K562 (cell line): ENCODE results near the gene KNOP1. TPM values are rescaled to one million over a fixed set of nuclear protein-coding genes. Genes with fewer than 3 reads are reported as not detected.
A peak's percentile ranks its signal among the peaks of the same experiment; 100 is the strongest.

Source experiments
- BRF1 ChIP-seq: IDR thresholded peaks from 3 replicates; pipeline ENCODE4 v1.6.1; 2011; ENCODE audit warnings: borderline replicate concordance, mild to moderate bottlenecking; ENCODE audit not compliant: insufficient read length; ENCODE audit errors: extremely low read depth
- CBFA2T3 ChIP-seq: fragments of 450-650 bp; IDR thresholded peaks from 2 replicates; pipeline ENCODE4 v1.6.1; 2017
- FIP1L1 ChIP-seq: fragments of 200-400 bp; formaldehyde crosslinking; IDR thresholded peaks from 2 replicates; pipeline ENCODE4 v1.6.1; 2018; ENCODE audit warnings: mild to moderate bottlenecking, low read depth, low read length; ENCODE audit not compliant: poor library complexity, severe bottlenecking
- MCM3 ChIP-seq: fragments of 450-650 bp; IDR thresholded peaks from 2 replicates; pipeline ENCODE4 v1.6.1; 2016
- POLR2G ChIP-seq: fragments of 200-400 bp; formaldehyde crosslinking; IDR thresholded peaks from 2 replicates; pipeline ENCODE4 v1.6.1; 2017; ENCODE audit warnings: low read depth, mild to moderate bottlenecking, antibody characterized with exemption, low read length, moderate library complexity
- PYGO2 ChIP-seq: fragments of 450-650 bp; IDR thresholded peaks from 2 replicates; pipeline ENCODE4 v1.6.1; 2016; ENCODE audit warnings: mild to moderate bottlenecking, missing genetic modification characterization, moderate library complexity, missing compliant biosample characterization
- SOX6 ChIP-seq: fragments of 450-650 bp; IDR thresholded peaks from 2 replicates; pipeline ENCODE4 v1.6.1; 2014; ENCODE audit warnings: mild to moderate bottlenecking
- ZNF436 ChIP-seq: fragments of 250-450, 450-650 bp; sonication (Bioruptor Pico); formaldehyde crosslinking; IDR thresholded peaks from 2 replicates; pipeline ENCODE4 v1.7.0; 2020; ENCODE audit warnings: mild to moderate bottlenecking
- polyA plus RNA-seq, 8 experiments: library from polyadenylated mRNA; depleted of rRNA in 4 of 8; stranded (reverse) in 5 of 8; unstranded in 3 of 8; fragments of >200 nt; fragmentation: Nextera tagmentation in 2 of 8; fragmentation: Illumina TruSeq in 1 of 8; extraction: Ambion mirVana in 2 of 8; extraction: Trizol in 1 of 8; gene quantifications; 2 replicates each; pipeline versions ENCODE4 v1.2.1 to v1.2.3, GENCODE V29; 2011 to 2014; ENCODE audit warnings: inconsistent platforms in 1 of 8, missing spikeins in 1 of 8
- total RNA-seq, 7 experiments: library from RNA; depleted of rRNA in 6 of 7; stranded (reverse); fragments of >200 nt in 6 of 7; fragmentation: Illumina TruSeq in 2 of 7; extraction: Trizol in 2 of 7; gene quantifications; 2 replicates each; pipeline versions ENCODE4 v1.2.1 to v1.2.3, GENCODE V29; 2011 to 2021; ENCODE audit warnings: low replicate concordance in 1 of 7
- TF ChIP-seq, protein P1 (sequence below): sonication (generic); formaldehyde crosslinking; IDR thresholded peaks from 2 replicates; pipeline ENCODE4 v1.8.1; 2022; ENCODE audit warnings: missing genetic modification reagents
- TF ChIP-seq, protein P2 (sequence below): sonication (generic); formaldehyde crosslinking; IDR thresholded peaks from 2 replicates; pipeline ENCODE4 v1.8.0; 2023; ENCODE audit warnings: mild to moderate bottlenecking, missing genetic modification reagents
- TF ChIP-seq, protein P3 (sequence below): fragments of 450-650 bp; IDR thresholded peaks from 2 replicates; pipeline ENCODE4 v1.6.1; 2017; ENCODE audit warnings: antibody characterized with exemption
- TF ChIP-seq, protein P4 (sequence below): fragments of 450-650 bp; formaldehyde crosslinking; IDR thresholded peaks from 2 replicates; pipeline ENCODE4 v1.4.0; 2020; ENCODE audit warnings: mild to moderate bottlenecking

The KNOP1 gene
- total and polyA plus RNA-seq, 9 of the 15 experiments (the other 6 are each of a cell fraction or from before 2014, with no cell fraction given), result 22.4 to 57.6 (median 39.3) TPM

DNA sequence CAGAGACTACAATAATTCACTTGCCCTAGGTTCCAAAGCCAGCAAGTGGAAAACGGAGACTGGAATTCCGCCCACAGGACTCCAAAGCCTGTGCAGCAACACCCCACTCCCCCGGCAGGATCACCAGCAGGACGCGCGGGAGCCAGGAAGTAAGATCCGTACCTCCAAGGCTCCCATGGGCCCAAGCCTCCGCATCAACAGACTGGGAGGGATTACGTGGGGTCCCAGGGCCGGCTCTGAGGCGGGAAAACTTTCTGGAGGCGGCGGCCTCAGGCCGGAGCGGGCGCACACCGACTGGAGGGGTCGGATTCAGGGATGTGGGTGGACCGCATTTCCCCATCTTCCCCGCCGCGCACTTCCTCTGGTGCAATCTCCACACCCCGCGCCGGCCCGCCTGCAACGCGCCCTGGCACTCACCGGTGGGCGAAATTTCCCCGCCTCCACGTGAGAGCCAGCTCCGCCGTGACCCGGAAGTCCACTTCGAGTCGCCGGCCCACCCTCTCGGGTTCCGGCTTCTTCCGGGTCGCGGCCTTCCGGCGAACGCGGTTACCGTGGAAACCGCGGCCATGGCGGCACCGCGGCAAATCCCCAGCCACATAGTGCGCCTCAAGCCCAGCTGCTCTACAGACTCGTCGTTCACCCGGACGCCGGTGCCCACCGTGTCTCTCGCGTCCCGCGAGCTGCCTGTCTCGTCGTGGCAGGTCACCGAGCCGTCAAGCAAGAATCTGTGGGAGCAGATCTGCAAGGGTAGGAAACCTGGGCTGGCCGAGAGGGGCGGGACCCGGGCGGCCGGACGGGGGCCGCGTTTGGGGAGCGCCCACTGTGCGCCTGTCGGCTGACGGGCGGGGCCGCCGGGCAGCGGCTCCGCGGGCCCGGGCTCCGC, at the start of gene KNOP1, which contains the start of gene IQCK (continued):
- TF ChIP-seq, protein P1, sequence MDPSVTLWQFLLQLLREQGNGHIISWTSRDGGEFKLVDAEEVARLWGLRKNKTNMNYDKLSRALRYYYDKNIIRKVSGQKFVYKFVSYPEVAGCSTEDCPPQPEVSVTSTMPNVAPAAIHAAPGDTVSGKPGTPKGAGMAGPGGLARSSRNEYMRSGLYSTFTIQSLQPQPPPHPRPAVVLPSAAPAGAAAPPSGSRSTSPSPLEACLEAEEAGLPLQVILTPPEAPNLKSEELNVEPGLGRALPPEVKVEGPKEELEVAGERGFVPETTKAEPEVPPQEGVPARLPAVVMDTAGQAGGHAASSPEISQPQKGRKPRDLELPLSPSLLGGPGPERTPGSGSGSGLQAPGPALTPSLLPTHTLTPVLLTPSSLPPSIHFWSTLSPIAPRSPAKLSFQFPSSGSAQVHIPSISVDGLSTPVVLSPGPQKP (CRISPR knock-in tag), result no peak
- TF ChIP-seq MCM3 (no peak), CBFA2T3 (no peak), SOX6 (no peak; the same call in 1 of the 2 replicates), FIP1L1 (peak; percentile 56), BRF1 (no peak), POLR2G (peak; percentile 87), ZNF436 (CRISPR knock-in tag) (no peak), PYGO2 (tag) (no peak)
- TF ChIP-seq, protein P2, sequence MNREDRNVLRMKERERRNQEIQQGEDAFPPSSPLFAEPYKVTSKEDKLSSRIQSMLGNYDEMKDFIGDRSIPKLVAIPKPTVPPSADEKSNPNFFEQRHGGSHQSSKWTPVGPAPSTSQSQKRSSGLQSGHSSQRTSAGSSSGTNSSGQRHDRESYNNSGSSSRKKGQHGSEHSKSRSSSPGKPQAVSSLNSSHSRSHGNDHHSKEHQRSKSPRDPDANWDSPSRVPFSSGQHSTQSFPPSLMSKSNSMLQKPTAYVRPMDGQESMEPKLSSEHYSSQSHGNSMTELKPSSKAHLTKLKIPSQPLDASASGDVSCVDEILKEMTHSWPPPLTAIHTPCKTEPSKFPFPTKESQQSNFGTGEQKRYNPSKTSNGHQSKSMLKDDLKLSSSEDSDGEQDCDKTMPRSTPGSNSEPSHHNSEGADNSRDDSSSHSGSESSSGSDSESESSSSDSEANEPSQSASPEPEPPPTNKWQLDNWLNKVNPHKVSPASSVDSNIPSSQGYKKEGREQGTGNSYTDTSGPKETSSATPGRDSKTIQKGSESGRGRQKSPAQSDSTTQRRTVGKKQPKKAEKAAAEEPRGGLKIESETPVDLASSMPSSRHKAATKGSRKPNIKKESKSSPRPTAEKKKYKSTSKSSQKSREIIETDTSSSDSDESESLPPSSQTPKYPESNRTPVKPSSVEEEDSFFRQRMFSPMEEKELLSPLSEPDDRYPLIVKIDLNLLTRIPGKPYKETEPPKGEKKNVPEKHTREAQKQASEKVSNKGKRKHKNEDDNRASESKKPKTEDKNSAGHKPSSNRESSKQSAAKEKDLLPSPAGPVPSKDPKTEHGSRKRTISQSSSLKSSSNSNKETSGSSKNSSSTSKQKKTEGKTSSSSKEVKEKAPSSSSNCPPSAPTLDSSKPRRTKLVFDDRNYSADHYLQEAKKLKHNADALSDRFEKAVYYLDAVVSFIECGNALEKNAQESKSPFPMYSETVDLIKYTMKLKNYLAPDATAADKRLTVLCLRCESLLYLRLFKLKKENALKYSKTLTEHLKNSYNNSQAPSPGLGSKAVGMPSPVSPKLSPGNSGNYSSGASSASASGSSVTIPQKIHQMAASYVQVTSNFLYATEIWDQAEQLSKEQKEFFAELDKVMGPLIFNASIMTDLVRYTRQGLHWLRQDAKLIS, result peak; percentile 80
- TF ChIP-seq, protein P3, sequence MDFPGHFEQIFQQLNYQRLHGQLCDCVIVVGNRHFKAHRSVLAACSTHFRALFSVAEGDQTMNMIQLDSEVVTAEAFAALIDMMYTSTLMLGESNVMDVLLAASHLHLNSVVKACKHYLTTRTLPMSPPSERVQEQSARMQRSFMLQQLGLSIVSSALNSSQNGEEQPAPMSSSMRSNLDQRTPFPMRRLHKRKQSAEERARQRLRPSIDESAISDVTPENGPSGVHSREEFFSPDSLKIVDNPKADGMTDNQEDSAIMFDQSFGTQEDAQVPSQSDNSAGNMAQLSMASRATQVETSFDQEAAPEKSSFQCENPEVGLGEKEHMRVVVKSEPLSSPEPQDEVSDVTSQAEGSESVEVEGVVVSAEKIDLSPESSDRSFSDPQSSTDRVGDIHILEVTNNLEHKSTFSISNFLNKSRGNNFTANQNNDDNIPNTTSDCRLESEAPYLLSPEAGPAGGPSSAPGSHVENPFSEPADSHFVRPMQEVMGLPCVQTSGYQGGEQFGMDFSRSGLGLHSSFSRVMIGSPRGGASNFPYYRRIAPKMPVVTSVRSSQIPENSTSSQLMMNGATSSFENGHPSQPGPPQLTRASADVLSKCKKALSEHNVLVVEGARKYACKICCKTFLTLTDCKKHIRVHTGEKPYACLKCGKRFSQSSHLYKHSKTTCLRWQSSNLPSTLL, result no peak
- TF ChIP-seq, protein P4, sequence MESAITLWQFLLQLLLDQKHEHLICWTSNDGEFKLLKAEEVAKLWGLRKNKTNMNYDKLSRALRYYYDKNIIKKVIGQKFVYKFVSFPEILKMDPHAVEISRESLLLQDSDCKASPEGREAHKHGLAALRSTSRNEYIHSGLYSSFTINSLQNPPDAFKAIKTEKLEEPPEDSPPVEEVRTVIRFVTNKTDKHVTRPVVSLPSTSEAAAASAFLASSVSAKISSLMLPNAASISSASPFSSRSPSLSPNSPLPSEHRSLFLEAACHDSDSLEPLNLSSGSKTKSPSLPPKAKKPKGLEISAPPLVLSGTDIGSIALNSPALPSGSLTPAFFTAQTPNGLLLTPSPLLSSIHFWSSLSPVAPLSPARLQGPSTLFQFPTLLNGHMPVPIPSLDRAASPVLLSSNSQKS (CRISPR knock-in tag), result no peak
